Measurements from ENCODE around the gene GSTT4. TPM values are rescaled to one million over a fixed set of nuclear protein-coding genes. Genes with fewer than 3 reads are reported as not detected.

Gene GSTT4
- total and polyA plus RNA-seq, 9 of the 15 experiments (the other 6 are each of a cell fraction or from before 2014, with no cell fraction given) = not detected

GRCh38 chr22:23970816-23971486, 34.3 kb downstream of the GSTT4 start:
- H3K9ac ChIP-seq (ENCODE audit: insufficient read depth in 1 of 2, low read depth in 2 of 2, low read length in 2 of 2) = no peak overlapping the region
- TF ChIP-seq RBFOX2 (IDR thresholded peaks at IDR 0.05; ENCODE audit: low read depth, low read length) = 0 out of 2 replicates have a peak, but pooled peaks have one; percentile 26
- no peak for TF ChIP-seq SRSF7 (optimal IDR thresholded peaks at IDR 0.05; ENCODE audit: low read depth, low read length)
- peak; percentile 36 for TF ChIP-seq TCF3 (CRISPR knock-in tag; IDR thresholded peaks at IDR 0.05)
- no peak for TF ChIP-seq FOXP1 (CRISPR knock-in tag; IDR thresholded peaks at IDR 0.05)
- TF ChIP-seq TEAD4 (IDR thresholded peaks at IDR 0.05; ENCODE audit: low read length) = peak; percentile 44; the same call in 1 of the 2 replicates
- no peak for TF ChIP-seq TEAD4 (CRISPR knock-in tag; IDR thresholded peaks at IDR 0.05; ENCODE audit: borderline replicate concordance)
- no peak for TF ChIP-seq RCOR1 (IDR thresholded peaks at IDR 0.05; ENCODE audit: borderline replicate concordance in 1 of 2, low read depth in 2 of 2, low read length in 2 of 2)
- no peak for TF ChIP-seq LARP7 (IDR thresholded peaks at IDR 0.05)
- no peak for TF ChIP-seq CGGBP1 (CRISPR knock-in tag; IDR thresholded peaks at IDR 0.05)
- TF ChIP-seq RBM39 (optimal IDR thresholded peaks at IDR 0.05; ENCODE audit: low read depth, low read length) = no peak
- no peak for TF ChIP-seq FOXK1 (CRISPR knock-in tag; IDR thresholded peaks at IDR 0.05; ENCODE audit: borderline replicate concordance)
- TF ChIP-seq CBFA2T2 (conservative IDR thresholded peaks at IDR 0.05) = peak; percentile 42
- peak; percentile 58 for TF ChIP-seq CBFA2T3 (IDR thresholded peaks at IDR 0.05)
- TF ChIP-seq POLR2G (IDR thresholded peaks at IDR 0.05; ENCODE audit: low read depth, low read length) = peak; percentile 29; the same call in 1 of the 2 replicates
- TF ChIP-seq TAL1 (IDR thresholded peaks at IDR 0.05) = peak; percentile 28; the same call in 1 of the 2 replicates
- H3K9me3 ChIP-seq (replicated peaks; ENCODE audit: control insufficient read depth, insufficient read depth, low read depth, low read length) = no peaks in the 10 kb centered on the region
- no peaks in the 10 kb centered on the region for H3K27me3 ChIP-seq (ENCODE audit: control insufficient read depth in 2 of 2, insufficient read depth in 2 of 2, low read length in 2 of 2)
- peaks cover 0 to 4% of the 10 kb centered on the region in 2 experiments; a peak in 2 of 5 replicates for H3K4me1 ChIP-seq (replicated peaks in 1 of 2; ENCODE audit: control insufficient read depth in 2 of 2, insufficient read depth in 2 of 2, low read length in 2 of 2)
- H3K9me1 ChIP-seq (ENCODE audit: control insufficient read depth, insufficient read depth, low read length) = no peaks in the 10 kb centered on the region
- 52% methylated on average over 2 of the region's 6 CpGs for WGBS (ENCODE audit: insufficient coverage, low coverage, missing lambda C conversion rate)
- BruUV-seq (replicated peaks) = no TSS peak
- H4K20me1 ChIP-seq (replicated peaks; ENCODE audit: control insufficient read depth, insufficient read depth, low read length) = no peaks in the 10 kb centered on the region
- in situ Hi-C loops (cut with MboI) (loop anchor here (25.0 kb wide), 1 partner anchor 541 kb away; no protein-coding TSS in a partner anchor), intact Hi-C loops (cut with micrococcal nuclease) (no loop called here)
- no peak for ATAC-seq
- FAIRE-seq = no peak
- H3K36me3 ChIP-seq (ENCODE audit: control insufficient read depth, insufficient read depth, low read length) = peaks cover 29% of the 10 kb centered on the region
- H3K27ac ChIP-seq (ENCODE audit: extremely low read depth, low read depth, low read length) = no peak overlapping the region
- CTCF ChIA-PET (ENCODE audit: low intra/inter-chr PET ratio) = no interaction called here
- POLR2A ChIA-PET = interaction anchor here (0.5 to 1.9 kb wide), 4 partner anchors 40 to 57 kb away, joined by 3 to 6 read pairs (median 4); no protein-coding TSS in a partner anchor
- DNase-seq (ENCODE audit: extremely low read depth in 1 of 4, low spot score in 3 of 4) = peak; percentile 11 to 29 (median 12)
- no peak overlapping the region for H2AFZ ChIP-seq (ENCODE audit: low read depth, low read length)
- peaks cover 17% of the 10 kb centered on the region for H3K79me2 ChIP-seq (ENCODE audit: control insufficient read depth, insufficient read depth, low read length)
- H3K4me2 ChIP-seq (ENCODE audit: insufficient read depth, low read length) = no peak overlapping the region
- H3K4me3 ChIP-seq = no peak overlapping the region

Data from K562 (cell line).